Effector CD8-positive, alpha-beta T cell (primary cell): ENCODE measurements around the gene TRAPPC4.
"Not testable (repeated sequence)": the region's sequence is repeated elsewhere in the genome, so short reads cannot be mapped to it uniquely, and the experiment has no call there.

ENCODE experiments used
- DNase-seq: peaks from one replicate; lab custom pipeline; 2025; lab: John Stamatoyannopoulos, UW

Gene TRAPPC4

GRCh38 chr11:119014209-119014924, 4.2 kb upstream of the TRAPPC4 start:
- DNase-seq: no peak

- no peak for DNase-seq
Observed at GRCh38 chr11:119015054-119015611, 3.4 kb upstream of the TRAPPC4 start.

- DNase-seq: no peak
Observed at GRCh38 chr11:119016216-119017009, 2.2 kb upstream of the TRAPPC4 start.

GRCh38 chr11:119017377-119017776, 1.2 kb upstream of the TRAPPC4 start:
- DNase-seq: not testable (repeated sequence)

GRCh38 chr11:119019996-119020395, 1.4 kb downstream of the TRAPPC4 start:
- no peak for DNase-seq

GRCh38 chr11:119021631-119022030, 3.1 kb downstream of the TRAPPC4 start:
- DNase-seq: no peak

GRCh38 chr11:119023741-119024140, 5.2 kb downstream of the TRAPPC4 start:
- no peak for DNase-seq

- no peak for DNase-seq
Observed at GRCh38 chr11:119024430-119025098, 6.0 kb downstream of the TRAPPC4 start.

GRCh38 chr11:119025099-119025473, 6.5 kb downstream of the TRAPPC4 start:
- DNase-seq: no peak

GRCh38 chr11:119025541-119025940, 7.0 kb downstream of the TRAPPC4 start:
- no peak for DNase-seq

- no peak for DNase-seq
Observed at GRCh38 chr11:119025978-119026766, 7.6 kb downstream of the TRAPPC4 start.

GRCh38 chr11:119026970-119027369, 8.4 kb downstream of the TRAPPC4 start:
- no peak for DNase-seq

GRCh38 chr11:119027561-119028345, 9.2 kb downstream of the TRAPPC4 start:
- DNase-seq: no peak

GRCh38 chr11:119028346-119029068, 9.9 kb downstream of the TRAPPC4 start:
- DNase-seq: no peak

- no peak for DNase-seq
Observed at GRCh38 chr11:119029069-119029339, 10.4 kb downstream of the TRAPPC4 start.

GRCh38 chr11:119029340-119030028, 10.9 kb downstream of the TRAPPC4 start:
- DNase-seq: no peak

- DNase-seq: no peak
Observed at GRCh38 chr11:119030029-119030328, 11.4 kb downstream of the TRAPPC4 start.

GRCh38 chr11:119030329-119031047, 11.9 kb downstream of the TRAPPC4 start, which contains the start of gene SLC37A4:
Gene SLC37A4, minus strand, starts transcription at chr11:119030877.
- DNase-seq: peak; percentile 96

GRCh38 chr11:119031912-119032280, 13.3 kb downstream of the TRAPPC4 start:
- no peak for DNase-seq
